Measurements from ENCODE around the gene C3orf52.

- TF ChIP-seq, protein P1, sequence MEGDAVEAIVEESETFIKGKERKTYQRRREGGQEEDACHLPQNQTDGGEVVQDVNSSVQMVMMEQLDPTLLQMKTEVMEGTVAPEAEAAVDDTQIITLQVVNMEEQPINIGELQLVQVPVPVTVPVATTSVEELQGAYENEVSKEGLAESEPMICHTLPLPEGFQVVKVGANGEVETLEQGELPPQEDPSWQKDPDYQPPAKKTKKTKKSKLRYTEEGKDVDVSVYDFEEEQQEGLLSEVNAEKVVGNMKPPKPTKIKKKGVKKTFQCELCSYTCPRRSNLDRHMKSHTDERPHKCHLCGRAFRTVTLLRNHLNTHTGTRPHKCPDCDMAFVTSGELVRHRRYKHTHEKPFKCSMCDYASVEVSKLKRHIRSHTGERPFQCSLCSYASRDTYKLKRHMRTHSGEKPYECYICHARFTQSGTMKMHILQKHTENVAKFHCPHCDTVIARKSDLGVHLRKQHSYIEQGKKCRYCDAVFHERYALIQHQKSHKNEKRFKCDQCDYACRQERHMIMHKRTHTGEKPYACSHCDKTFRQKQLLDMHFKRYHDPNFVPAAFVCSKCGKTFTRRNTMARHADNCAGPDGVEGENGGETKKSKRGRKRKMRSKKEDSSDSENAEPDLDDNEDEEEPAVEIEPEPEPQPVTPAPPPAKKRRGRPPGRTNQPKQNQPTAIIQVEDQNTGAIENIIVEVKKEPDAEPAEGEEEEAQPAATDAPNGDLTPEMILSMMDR (IDR thresholded peaks at IDR 0.05; ENCODE audit: low read depth, low read length): no peak
- TF ChIP-seq POLR2A (IDR thresholded peaks at IDR 0.05; ENCODE audit: extremely low read depth, insufficient read length) (no peak), MYC (IDR thresholded peaks at IDR 0.05; ENCODE audit: low read depth, low read length) (no peak)
Observed at GRCh38 chr3:112083239-112083638, 3.0 kb upstream of the C3orf52 start.

All from NB4 (cell line).